Stimulated activated CD8-positive, alpha-beta memory T cell treated with anti-CD3 and anti-CD28 coated beads, Interleukin-7, amount 100 ng/mL, for 4 hours (primary cell): ENCODE data around the gene AKAP1.

Experiments
- DNase-seq, 2 donors: peaks; one replicate each; pipeline ENCODE4 v3.0.0-alpha.2; 2020; ENCODE audit warnings: low read depth in 2 of 2

The AKAP1 gene

GRCh38 chr17:57130708-57131461 is 45.8 kb downstream of the AKAP1 start:
- DNase-seq: peak; percentile 61 to 73

DNA sequence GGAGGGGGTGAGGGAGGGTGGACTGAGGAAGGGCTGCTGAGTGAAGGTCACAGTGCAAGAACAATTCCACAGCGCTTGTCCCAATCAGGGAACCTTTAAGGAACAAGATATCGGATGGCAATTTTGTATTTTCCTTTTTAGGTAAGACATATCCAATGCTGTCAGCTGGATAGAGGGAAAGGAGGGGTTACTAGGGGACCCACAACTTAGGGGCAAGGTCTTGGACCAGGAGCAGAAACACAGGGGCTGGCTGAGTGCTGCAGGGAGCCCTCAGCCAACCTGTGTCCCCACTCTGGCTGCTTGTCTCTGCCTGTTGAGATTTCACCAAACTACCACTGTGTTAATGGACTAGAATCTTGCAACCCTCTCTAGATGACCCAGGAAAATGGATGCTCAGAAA is 47.6 kb downstream of the AKAP1 start:
- no peak for DNase-seq

DNA sequence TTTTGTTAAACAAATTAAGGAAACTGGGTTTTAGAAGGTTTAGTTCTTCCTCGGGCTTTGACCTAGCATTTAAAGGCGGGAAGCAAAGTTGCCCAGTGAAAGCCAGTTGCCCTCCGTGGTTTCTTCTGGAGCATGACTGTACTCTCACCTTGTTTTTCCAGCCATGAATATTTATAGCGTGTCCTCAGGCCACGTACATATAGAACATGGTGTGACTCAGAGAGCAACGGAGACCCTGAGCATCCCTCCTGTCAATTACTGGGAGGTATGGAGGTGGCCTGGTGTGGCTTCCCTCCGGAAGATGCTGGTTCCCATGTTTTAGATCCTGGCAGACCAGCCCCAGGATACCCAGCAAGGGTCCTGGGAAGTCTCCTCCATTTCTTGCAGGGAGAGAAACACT is 48.4 kb downstream of the AKAP1 start:
- no peak for DNase-seq

- DNase-seq: no peak
These were observed 50.2 kb downstream of the AKAP1 start for GRCh38 chr17:57135026-57135788.

- DNase-seq: no peak
These were observed 50.8 kb downstream of the AKAP1 start for GRCh38 chr17:57135789-57136291.

- no peak for DNase-seq
These were observed 51.3 kb downstream of the AKAP1 start for GRCh38 chr17:57136355-57136754.

DNA sequence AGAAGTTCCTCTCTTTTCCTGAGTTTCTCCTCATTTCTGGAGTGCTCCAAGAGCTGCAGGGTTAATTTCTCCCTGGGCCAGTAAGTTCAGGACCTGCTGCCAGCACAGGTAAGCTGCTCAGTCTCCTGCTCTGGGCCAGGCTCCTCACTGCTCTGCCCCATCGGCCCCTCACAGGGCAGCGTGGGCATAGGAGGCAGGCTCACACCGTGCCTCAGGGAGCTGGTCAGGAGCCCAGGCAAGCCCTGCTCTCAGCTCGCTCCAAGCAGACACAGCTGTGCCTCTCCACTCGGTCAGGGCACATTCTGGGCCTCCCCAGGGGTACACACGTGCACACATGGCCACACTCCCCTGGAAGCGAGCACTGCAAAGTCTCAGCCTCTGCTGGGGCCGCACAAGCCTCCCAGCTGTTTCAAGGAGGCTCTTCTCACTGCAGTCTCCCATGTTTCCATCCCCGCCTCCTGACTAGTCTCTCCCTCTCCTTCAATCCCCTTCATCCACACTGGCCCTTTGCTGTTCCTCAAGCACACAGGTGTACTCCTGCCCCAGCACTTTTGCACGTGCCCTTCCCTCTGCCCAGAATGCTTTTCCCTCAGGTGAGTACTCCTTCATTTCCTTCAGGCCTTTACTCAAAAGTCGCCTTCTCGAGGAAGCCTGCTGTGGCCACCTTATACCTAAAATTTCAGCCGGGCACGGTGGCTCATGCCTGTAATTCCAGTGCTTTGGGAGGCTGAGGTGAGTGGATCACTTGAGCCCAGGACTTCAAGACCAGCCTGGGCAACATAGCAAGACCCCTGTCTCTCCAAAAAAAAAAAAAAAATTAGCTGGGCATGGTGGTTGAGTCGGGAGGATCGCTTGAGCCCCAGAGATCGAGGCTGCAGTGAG is 53.2 kb downstream of the AKAP1 start:
- DNase-seq: no peak

DNA sequence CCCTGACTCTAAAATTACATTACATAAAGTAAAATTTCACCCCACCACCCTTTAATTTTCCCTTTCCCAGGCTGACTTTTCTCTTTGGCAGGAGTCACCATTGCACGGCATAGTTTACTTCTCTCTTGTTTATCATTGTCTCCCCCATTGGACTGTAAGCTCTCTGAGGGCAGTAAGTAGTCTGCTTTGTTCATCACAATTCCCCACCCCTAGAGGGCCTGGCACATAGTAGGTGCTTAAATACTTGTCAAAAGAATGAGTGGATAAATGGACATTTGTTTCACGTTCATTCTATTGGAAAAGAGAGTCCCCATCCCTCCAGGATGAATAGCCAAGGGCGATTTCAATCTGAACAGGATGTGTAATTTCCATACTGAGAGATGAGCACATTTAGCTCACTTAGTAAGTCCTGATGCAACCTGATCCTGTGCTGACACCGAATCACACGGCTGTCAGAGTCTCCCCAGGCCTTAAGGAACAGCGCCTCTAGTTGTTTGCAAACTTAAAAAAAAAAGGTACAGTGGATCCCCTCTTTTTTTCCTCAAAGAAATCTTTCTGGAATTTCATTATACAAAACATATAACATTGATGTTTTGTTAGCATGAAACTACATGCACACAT is 54.0 kb downstream of the AKAP1 start:
- DNase-seq: no peak

DNA sequence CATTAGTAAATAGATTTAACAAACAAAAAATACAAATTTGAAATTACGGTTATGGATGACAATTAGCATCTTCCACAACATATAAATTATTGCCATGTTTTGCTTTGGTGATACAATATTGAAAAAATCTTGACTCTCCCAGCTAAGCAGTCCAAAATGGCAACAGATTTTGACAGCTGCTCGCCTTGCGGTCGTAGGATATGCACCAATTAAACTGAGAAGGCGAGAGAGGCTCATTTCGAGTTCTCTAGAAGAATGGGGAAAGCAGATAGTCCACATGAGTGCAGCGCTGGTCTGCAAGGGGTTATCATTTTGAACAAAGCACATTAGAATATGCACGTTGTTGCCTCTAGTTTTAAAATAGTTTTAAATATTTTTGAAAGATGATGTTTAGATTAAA is 55.3 kb downstream of the AKAP1 start:
- DNase-seq: no peak

- no peak for DNase-seq
These were observed 57.9 kb downstream of the AKAP1 start for GRCh38 chr17:57142925-57143324.

DNA sequence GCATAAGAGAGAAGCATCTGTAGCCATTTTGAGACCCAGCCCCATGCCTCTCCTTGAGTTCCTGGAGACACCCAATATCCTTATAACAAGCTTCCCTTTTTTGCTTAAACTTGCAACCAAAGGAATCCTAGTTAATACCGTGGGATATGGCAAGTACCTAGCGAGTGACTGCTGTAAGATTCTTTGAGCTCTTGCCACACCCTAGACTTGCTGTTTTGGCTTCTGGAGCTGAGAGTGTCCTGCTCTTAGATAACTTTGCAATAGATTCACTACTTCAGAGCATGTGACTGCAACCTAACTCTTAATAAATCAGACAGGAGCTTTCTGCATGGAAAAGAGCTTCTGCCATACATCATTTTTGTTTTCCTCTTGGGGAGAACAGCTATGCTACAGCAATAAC is 58.3 kb downstream of the AKAP1 start:
- no peak for DNase-seq

DNA sequence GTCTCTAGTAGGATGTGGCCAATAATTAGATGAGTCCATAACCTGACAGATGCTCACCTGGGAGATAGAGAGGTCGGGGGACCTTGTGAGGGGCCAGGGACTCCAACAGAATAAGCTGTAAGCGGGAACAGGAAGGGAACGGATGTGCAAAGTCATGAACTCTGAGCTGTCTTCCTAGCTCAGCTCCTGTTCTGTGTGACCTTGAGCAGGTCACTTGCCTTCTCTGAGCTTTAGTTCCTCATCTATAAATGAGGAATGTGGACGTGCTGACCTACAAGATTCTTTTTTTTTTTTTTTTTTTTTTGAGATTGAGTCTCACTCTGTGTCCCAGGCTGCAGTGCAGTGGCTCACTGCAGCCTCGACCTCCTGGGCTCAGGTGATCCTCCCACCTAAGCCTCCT is 58.9 kb downstream of the AKAP1 start:
- DNase-seq: no peak

- DNase-seq: no peak
These were observed 59.5 kb downstream of the AKAP1 start for GRCh38 chr17:57144567-57144966.

GRCh38 chr17:57145347-57145746 is 60.3 kb downstream of the AKAP1 start:
- DNase-seq: no peak

- DNase-seq: no peak
These were observed 61.2 kb downstream of the AKAP1 start for GRCh38 chr17:57146273-57146672.

DNA sequence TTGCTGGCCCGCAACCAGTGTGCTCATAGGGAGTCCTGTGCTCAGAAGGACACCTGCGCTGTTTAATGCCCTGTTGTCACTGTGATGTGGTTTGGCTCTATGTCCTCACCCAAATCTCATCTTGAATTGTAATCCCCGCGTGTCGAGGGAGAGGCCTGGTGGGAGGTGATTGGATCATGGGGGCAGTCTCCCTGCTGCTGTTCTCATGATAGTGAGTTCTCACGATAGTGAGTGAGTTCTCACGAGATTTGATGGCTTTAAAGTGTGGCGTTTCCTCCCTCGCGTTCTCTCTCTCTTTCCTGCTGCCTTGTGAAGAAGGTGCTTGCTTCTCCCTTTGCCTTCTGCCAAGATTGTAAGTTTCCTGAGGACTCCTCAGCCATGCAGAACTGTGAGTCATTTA is 66.8 kb downstream of the AKAP1 start:
- DNase-seq: no peak

DNA sequence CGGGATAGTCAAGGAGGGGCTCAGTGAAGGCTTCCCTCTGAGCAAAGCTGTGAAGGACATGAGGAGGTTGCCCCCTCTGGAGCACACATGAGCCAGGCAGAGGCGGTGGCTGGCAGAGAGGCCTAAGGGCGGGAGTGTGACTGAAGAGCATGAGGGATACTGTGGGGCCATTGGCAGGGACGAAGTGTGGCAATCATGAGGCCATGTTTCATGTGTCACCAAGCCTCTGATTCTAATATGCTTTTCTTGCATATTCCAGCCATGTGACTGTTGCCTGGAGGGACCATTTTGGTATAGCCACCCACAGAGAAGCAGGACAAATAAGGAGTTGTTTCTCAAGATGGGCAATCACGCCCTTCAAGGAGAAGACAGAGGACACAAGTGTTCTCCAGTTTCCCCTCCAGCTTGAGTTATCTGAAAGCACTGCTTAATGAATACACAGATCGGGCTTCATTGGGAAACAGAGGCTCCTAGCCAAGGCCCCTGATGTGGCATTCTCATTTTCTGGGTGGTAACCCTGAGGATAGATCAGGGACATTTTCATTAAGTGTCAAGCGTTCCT is 68.0 kb downstream of the AKAP1 start:
- DNase-seq: no peak

- no peak for DNase-seq
These were observed 69.9 kb downstream of the AKAP1 start for GRCh38 chr17:57154921-57155320.

DNA sequence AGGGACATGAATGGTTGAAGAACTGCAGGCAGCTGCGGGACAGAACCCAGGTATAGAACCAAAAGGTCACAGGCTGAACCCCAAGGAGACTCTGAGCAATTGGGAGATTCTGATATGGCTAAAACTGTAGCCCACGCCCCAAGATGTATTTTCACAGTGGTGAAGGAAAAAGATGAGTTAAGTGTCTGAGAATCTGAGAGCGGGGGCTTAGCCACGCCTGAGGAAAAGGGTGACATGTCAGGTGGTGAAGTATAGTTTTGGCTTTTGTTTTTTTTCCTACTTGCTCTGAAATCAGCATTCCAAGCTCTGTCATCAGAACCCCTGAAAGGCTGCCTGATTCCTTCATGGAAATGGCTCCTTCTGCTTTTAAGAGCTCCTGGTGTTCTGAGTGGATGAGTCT is 73.3 kb downstream of the AKAP1 start:
- no peak for DNase-seq

DNA sequence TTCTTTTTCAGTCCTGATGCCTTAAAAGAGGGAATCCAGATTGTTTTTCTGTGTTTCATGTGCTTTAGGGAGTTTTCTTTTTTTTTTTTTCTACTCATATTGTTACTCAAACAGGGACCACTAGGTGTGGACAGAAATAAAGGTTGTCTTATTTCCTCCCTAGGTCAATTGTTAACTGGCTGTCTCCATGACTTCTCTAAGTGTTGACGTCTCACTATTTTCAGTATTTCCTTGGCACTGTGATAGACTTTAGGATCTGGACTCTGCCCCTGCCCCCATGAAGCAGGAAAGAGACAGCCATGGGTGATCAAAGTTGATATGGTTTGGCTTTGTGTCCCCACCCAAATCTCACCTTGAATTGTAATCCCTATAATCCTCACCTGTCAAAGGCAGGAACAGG is 73.7 kb downstream of the AKAP1 start:
- DNase-seq: no peak

DNA sequence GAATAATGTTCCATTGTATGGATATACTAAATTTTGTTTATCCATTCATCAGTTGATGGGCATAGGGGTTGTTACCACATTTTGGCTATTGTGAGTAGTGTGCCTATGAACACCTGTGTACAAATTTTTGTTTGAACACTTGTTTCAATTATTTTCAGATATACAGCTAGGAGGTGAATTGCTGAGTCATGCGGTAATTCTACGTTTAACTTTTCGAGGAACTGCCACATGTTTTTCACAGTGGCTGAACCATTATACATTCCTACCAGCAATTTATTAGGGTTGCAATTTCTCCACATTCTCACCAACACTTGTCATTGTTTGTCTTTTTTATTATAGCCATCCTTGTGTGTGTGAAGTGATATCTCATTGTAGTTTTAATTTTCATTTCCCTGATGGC is 75.6 kb downstream of the AKAP1 start:
- DNase-seq: no peak
